ENCODE results near the gene PSKH1.
A peak's percentile ranks its signal among the peaks of the same experiment; 100 is the strongest.

GRCh38 chr16:67883146-67883871 lies 9.7 kb upstream of the PSKH1 start:
- TF ChIP-seq CTCF (IDR thresholded peaks at IDR 0.05) (peak in 1 of 6 experiments; percentile 90), POLR2A (IDR thresholded peaks at IDR 0.05) (no peak)
